GM12878 (cell line): Measurements from ENCODE around the gene RIN2. TPM values are rescaled to one million over a fixed set of nuclear protein-coding genes. Genes with fewer than 3 reads are reported as not detected.

Source experiments
- ATAC-seq: fragments of 200-7000 bp; cut with Tn5 transposase; 3 replicates; pipeline ENCODE4 v1.9.1; 2020; ENCODE audit warnings: mild to moderate bottlenecking, moderate library complexity
- BruUV-seq: library from RNA; stranded (reverse); fragments of 400-500 nt; replicated peaks from 2 replicates; lab custom pipeline; 2021; lab: Mats Ljungman, UMichigan
- CTCF ChIA-PET: fragments of 300-600 bp; sonication (Branson Sonifier 250); formaldehyde crosslinking; extraction: SDS; loops from one replicate; lab custom pipeline; 2021; ENCODE audit warnings: inconsistent platforms; lab: Yijun Ruan, JAX
- POLR2A ChIA-PET: fragments of 350-600 bp; formaldehyde crosslinking; extraction: SDS; loops from one replicate; lab custom pipeline; 2021; ENCODE audit warnings: inconsistent platforms; lab: Charles Lee
- RAD21 ChIA-PET: fragments of 300-600 bp; sonication (Branson Sonifier 250); formaldehyde crosslinking; loops from one replicate; lab custom pipeline; 2023; ENCODE audit warnings: antibody characterized with exemption; ENCODE audit not compliant: unreplicated experiment; lab: Charles Lee
- SMC1A ChIA-PET: fragments of 300-600 bp; sonication (Branson Sonifier 250); formaldehyde crosslinking; loops from one replicate; lab custom pipeline; 2023; ENCODE audit not compliant: unreplicated experiment, uncharacterized antibody; lab: Charles Lee
- DNase-seq: peaks from one replicate; pipeline ENCODE4 v3.0.0-alpha.2; 2011; ENCODE audit warnings: low read depth, low spot score
- FAIRE-seq: peaks from 3 replicates; lab custom pipeline; 2011; peaks lifted over from hg19 to GRCh38; lab: Jason Lieb, UNC
- H2AFZ ChIP-seq: 2 replicates; pipeline ENCODE4 v1.6.0; 2011; ENCODE audit warnings: low read depth, low read length, control low read depth; ENCODE audit not compliant: control insufficient read depth
- H3K27ac ChIP-seq: 2 replicates; pipeline ENCODE4 v1.5.1; 2011; ENCODE audit warnings: control low read depth; ENCODE audit not compliant: control insufficient read depth, insufficient read depth
- H3K27me3 ChIP-seq, 2 experiments: replicated peaks in 1 of 2; 2 replicates each; pipeline versions ENCODE4 v1.6.0 to v1.6.1; 2011; ENCODE audit warnings: low read length in 1 of 2; ENCODE audit not compliant: control insufficient read depth in 2 of 2, insufficient read depth in 2 of 2
- H3K36me3 ChIP-seq, 2 experiments: 2 replicates each; pipeline ENCODE4 v1.5.1; 2011; ENCODE audit warnings: low read length in 1 of 2; ENCODE audit not compliant: control insufficient read depth in 2 of 2, insufficient read depth in 2 of 2
- H3K4me1 ChIP-seq: 2 replicates; pipeline ENCODE4 v1.6.1; 2011; ENCODE audit warnings: mild to moderate bottlenecking, low read length, moderate library complexity, mixed read lengths; ENCODE audit not compliant: control insufficient read depth, insufficient read depth
- H3K4me2 ChIP-seq: 2 replicates; pipeline ENCODE4 v1.6.0; 2011; ENCODE audit warnings: control low read depth; ENCODE audit not compliant: control insufficient read depth, insufficient read depth
- H3K4me3 ChIP-seq: fragments of 200-600 bp; sonication (generic); 2 replicates; pipeline ENCODE4 v1.5.1; 2016
- H3K79me2 ChIP-seq: 2 replicates; pipeline ENCODE4 v1.6.0; 2011; ENCODE audit warnings: low read length; ENCODE audit not compliant: control insufficient read depth, insufficient read depth
- H3K9ac ChIP-seq: 2 replicates; pipeline ENCODE4 v1.8.0; 2011; ENCODE audit warnings: low read length, control low read depth, mixed read lengths; ENCODE audit not compliant: control insufficient read depth, insufficient read depth
- H3K9me3 ChIP-seq: replicated peaks from 3 replicates; pipeline ENCODE4 v1.5.1; 2011; ENCODE audit warnings: mild to moderate bottlenecking, low read length; ENCODE audit not compliant: control insufficient read depth, insufficient read depth
- H4K20me1 ChIP-seq: 2 replicates; pipeline ENCODE4 v1.6.0; 2011; ENCODE audit not compliant: control insufficient read depth, insufficient read depth
- BACH1 ChIP-seq: fragments of 450-650 bp; IDR thresholded peaks from 2 replicates; pipeline ENCODE4 v1.6.1; 2017; ENCODE audit warnings: mild to moderate bottlenecking, borderline replicate concordance
- CBX5 ChIP-seq: sonication (generic); IDR thresholded peaks from 2 replicates; pipeline ENCODE4 v1.6.1; 2016; ENCODE audit warnings: low read depth, moderate library complexity, mild to moderate bottlenecking, inconsistent platforms
- CHD2 ChIP-seq: IDR thresholded peaks from 2 replicates; pipeline ENCODE4 v1.6.1; 2011; ENCODE audit warnings: low read depth, low read length, improper control_type of control experiment, borderline replicate concordance
- CHD4 ChIP-seq: fragments of 200-600 bp; sonication (generic); IDR thresholded peaks from 2 replicates; pipeline ENCODE4 v1.6.1; 2016; ENCODE audit warnings: mild to moderate bottlenecking
- EED ChIP-seq: sonication (generic); IDR thresholded peaks from 2 replicates; pipeline ENCODE4 v1.6.1; 2016; ENCODE audit warnings: antibody characterized with exemption, low read depth
- MEF2A ChIP-seq: IDR thresholded peaks from 2 replicates; pipeline ENCODE4 v1.6.1; 2011; ENCODE audit warnings: low read depth, mild to moderate bottlenecking, low read length, moderate library complexity; ENCODE audit not compliant: insufficient read depth
- POLR2AphosphoS2 ChIP-seq: IDR thresholded peaks from 2 replicates; pipeline ENCODE4 v1.6.1; 2011; ENCODE audit warnings: low read depth, mild to moderate bottlenecking, low read length, improper control_type of control experiment, moderate library complexity
- POU2F2 ChIP-seq: IDR thresholded peaks from 3 replicates; pipeline ENCODE4 v1.6.1; 2011; ENCODE audit warnings: low read depth, mild to moderate bottlenecking, low read length, borderline replicate concordance
- RAD21 ChIP-seq: IDR thresholded peaks from 2 replicates; pipeline ENCODE4 v1.6.1; 2011; ENCODE audit warnings: mild to moderate bottlenecking, low read depth, low read length, moderate library complexity; ENCODE audit not compliant: insufficient read depth
- SP1 ChIP-seq: IDR thresholded peaks from one replicate; pipeline ENCODE4 v1.6.1; 2011; ENCODE audit warnings: low read depth, low read length
- TCF12 ChIP-seq: IDR thresholded peaks from 2 replicates; pipeline ENCODE4 v1.6.1; 2011; ENCODE audit warnings: low read depth, mild to moderate bottlenecking, low read length
- TCF7 ChIP-seq: IDR thresholded peaks from 2 replicates; pipeline ENCODE4 v1.6.1; 2014; ENCODE audit warnings: antibody characterized with exemption, borderline replicate concordance
- ZNF24 ChIP-seq: fragments of 450-650 bp; IDR thresholded peaks from 2 replicates; pipeline ENCODE4 v1.6.1; 2017; ENCODE audit warnings: antibody characterized with exemption, mild to moderate bottlenecking
- WGBS: methylation state at CpG from one replicate; pipeline ENCODE4 v1.1.6; 2016; ENCODE audit warnings: low lambda C conversion rate; ENCODE audit not compliant: insufficient replicate concordance, insufficient coverage; ENCODE audit errors: missing lambda C conversion rate; 5-methylcytosine and 5-hydroxymethylcytosine counted together
- in situ Hi-C: fragments of 300-500 bp; cut with MboI; formaldehyde crosslinking; loops from 9 replicates; pipeline ENCODE4 v1.14.3; 2018; ENCODE audit warnings: mixed read lengths
- intact Hi-C: fragments of 100-400 bp; cut with micrococcal nuclease; formaldehyde crosslinking; loops from one replicate; pipeline ENCODE4 v1.14.2; 2022; ENCODE audit not compliant: unreplicated experiment
- polyA plus RNA-seq, 11 experiments: library from polyadenylated mRNA; depleted of rRNA in 4 of 11; unstranded in 6 of 11; stranded (reverse) in 5 of 11; fragments of >200 nt; fragmentation: Nextera tagmentation in 4 of 11; fragmentation: Illumina TruSeq in 1 of 11; extraction: Ambion mirVana in 4 of 11; extraction: Trizol in 1 of 11; gene quantifications; 1 replicate in 1 of 11; 2 replicates in 10 of 11; pipeline versions ENCODE4 v1.2.1 to v1.2.3, GENCODE V29; 2011 to 2016; ENCODE audit warnings: inconsistent platforms in 2 of 11, missing spikeins in 2 of 11, low read depth in 1 of 11
- total RNA-seq, 4 experiments: library from RNA; depleted of rRNA in 3 of 4; stranded (reverse); fragments of >200 nt in 3 of 4; fragmentation: Illumina TruSeq in 1 of 4; extraction: Trizol in 1 of 4; gene quantifications; 2 replicates each; pipeline versions ENCODE4 v1.2.1 to v1.2.3, GENCODE V29; 2013 to 2021
- TF ChIP-seq, protein P1 (sequence below): fragments of 450-650 bp; IDR thresholded peaks from 2 replicates; pipeline ENCODE4 v1.6.1; 2018; ENCODE audit warnings: borderline replicate concordance, mild to moderate bottlenecking; ENCODE audit not compliant: partially characterized antibody
- TF ChIP-seq, protein P2 (sequence below): fragments of 450-650 bp; IDR thresholded peaks from 2 replicates; pipeline ENCODE4 v1.6.1; 2017; ENCODE audit warnings: mild to moderate bottlenecking, low read depth, inconsistent platforms; ENCODE audit not compliant: poor library complexity, severe bottlenecking
- TF ChIP-seq, protein P3 (sequence below): fragments of 450-650 bp; formaldehyde crosslinking; IDR thresholded peaks from 2 replicates; pipeline ENCODE4 v1.4.0; 2020; ENCODE audit warnings: mild to moderate bottlenecking, moderate library complexity

The RIN2 gene
- total and polyA plus RNA-seq, 10 of the 15 experiments (the other 5 are each of a cell fraction or from before 2014, with no cell fraction given) = 0.68 to 8.5 (median 4.5) TPM

DNA sequence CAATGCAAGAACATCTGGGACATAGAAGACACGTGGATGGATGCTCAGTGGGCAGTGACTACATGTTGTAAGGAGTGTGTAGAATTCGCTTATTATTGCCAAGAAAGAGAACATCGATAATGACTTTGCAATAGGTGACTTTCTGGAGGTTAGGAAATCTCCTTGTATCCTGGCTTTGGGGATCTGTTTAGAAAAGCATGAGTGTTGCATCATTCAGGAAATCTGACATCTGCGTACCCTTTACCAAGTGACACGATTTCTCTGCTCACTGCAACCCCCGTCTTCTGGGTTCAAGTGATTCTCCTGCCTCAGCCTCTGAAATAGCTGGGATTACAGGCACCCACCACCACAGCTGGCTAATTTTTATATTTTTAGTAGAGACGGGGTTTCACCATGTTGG is 23.2 kb downstream of the RIN2 start:
- DNase-seq (no peak), ATAC-seq (no peak), FAIRE-seq (no peak)
- ChIA-PET CTCF (interaction anchor here (1.3 to 2.0 kb wide), 4 partner anchors 19 to 88 kb away, joined by 3 to 12 read pairs (median 6); no protein-coding TSS in a partner anchor), RAD21 (interaction anchor here (0.6 to 2.7 kb wide), 6 partner anchors 17 to 92 kb away, joined by 3 to 20 read pairs (median 3); partner anchors contain the start of gene RIN2), SMC1A (interaction anchor here (0.6 to 2.8 kb wide), 12 partner anchors 21 to 224 kb away, joined by 3 to 22 read pairs (median 4); no protein-coding TSS in a partner anchor), POLR2A (interaction anchor here (0.6 to 0.7 kb wide), 3 partner anchors 14 to 232 kb away, joined by 3 to 5 read pairs (median 4); no protein-coding TSS in a partner anchor)
- Histone ChIP-seq H3K27ac (no peak overlapping the region), H4K20me1 (no peaks in the 10 kb centered on the region), H2AFZ (no peak overlapping the region), H3K4me2 (no peak overlapping the region), H3K27me3 (no peaks in the 10 kb centered on the region), H3K79me2 (no peaks in the 10 kb centered on the region), H3K4me3 (no peak overlapping the region), H3K9ac (no peak overlapping the region), H3K9me3 (no peaks in the 10 kb centered on the region; the same call in 2 of the 3 replicates), H3K4me1 (peaks cover 12% of the 10 kb centered on the region; the same call in 1 of the 2 replicates), H3K36me3 (no peaks in the 10 kb centered on the region)
- in situ Hi-C loops = loop anchor here (5.0 kb wide), 1 partner anchor 216 kb away; no protein-coding TSS in a partner anchor
- BruUV-seq = no TSS peak
- intact Hi-C loops = loop anchor here (10.0 kb wide), 1 partner anchor 104 kb away; no protein-coding TSS in a partner anchor
- 74% methylated on average over 7 of the region's 7 CpGs for WGBS
- TF ChIP-seq ZNF24 = no peak
- TF ChIP-seq CHD4 = no peak
- no peak for TF ChIP-seq RAD21
- no peak for TF ChIP-seq CBX5
- TF ChIP-seq, protein P1, sequence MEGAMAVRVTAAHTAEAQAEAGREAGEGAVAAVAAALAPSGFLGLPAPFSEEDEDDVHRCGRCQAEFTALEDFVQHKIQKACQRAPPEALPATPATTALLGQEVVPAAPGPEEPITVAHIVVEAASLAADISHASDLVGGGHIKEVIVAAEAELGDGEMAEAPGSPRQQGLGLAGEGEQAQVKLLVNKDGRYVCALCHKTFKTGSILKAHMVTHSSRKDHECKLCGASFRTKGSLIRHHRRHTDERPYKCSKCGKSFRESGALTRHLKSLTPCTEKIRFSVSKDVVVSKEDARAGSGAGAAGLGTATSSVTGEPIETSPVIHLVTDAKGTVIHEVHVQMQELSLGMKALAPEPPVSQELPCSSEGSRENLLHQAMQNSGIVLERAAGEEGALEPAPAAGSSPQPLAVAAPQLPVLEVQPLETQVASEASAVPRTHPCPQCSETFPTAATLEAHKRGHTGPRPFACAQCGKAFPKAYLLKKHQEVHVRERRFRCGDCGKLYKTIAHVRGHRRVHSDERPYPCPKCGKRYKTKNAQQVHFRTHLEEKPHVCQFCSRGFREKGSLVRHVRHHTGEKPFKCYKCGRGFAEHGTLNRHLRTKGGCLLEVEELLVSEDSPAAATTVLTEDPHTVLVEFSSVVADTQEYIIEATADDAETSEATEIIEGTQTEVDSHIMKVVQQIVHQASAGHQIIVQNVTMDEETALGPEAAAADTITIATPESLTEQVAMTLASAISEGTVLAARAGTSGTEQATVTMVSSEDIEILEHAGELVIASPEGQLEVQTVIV = no peak
- no peak for TF ChIP-seq BACH1
- no peak for TF ChIP-seq POU2F2
- TF ChIP-seq EED = no peak
- TF ChIP-seq, protein P2, sequence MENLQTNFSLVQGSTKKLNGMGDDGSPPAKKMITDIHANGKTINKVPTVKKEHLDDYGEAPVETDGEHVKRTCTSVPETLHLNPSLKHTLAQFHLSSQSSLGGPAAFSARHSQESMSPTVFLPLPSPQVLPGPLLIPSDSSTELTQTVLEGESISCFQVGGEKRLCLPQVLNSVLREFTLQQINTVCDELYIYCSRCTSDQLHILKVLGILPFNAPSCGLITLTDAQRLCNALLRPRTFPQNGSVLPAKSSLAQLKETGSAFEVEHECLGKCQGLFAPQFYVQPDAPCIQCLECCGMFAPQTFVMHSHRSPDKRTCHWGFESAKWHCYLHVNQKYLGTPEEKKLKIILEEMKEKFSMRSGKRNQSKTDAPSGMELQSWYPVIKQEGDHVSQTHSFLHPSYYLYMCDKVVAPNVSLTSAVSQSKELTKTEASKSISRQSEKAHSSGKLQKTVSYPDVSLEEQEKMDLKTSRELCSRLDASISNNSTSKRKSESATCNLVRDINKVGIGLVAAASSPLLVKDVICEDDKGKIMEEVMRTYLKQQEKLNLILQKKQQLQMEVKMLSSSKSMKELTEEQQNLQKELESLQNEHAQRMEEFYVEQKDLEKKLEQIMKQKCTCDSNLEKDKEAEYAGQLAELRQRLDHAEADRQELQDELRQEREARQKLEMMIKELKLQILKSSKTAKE = no peak
- no peak for TF ChIP-seq SP1
- TF ChIP-seq TCF7 = no peak
- TF ChIP-seq POLR2AphosphoS2 = no peak
- TF ChIP-seq TCF12 = no peak
- no peak for TF ChIP-seq CHD2
- no peak for TF ChIP-seq MEF2A
- TF ChIP-seq, protein P3, sequence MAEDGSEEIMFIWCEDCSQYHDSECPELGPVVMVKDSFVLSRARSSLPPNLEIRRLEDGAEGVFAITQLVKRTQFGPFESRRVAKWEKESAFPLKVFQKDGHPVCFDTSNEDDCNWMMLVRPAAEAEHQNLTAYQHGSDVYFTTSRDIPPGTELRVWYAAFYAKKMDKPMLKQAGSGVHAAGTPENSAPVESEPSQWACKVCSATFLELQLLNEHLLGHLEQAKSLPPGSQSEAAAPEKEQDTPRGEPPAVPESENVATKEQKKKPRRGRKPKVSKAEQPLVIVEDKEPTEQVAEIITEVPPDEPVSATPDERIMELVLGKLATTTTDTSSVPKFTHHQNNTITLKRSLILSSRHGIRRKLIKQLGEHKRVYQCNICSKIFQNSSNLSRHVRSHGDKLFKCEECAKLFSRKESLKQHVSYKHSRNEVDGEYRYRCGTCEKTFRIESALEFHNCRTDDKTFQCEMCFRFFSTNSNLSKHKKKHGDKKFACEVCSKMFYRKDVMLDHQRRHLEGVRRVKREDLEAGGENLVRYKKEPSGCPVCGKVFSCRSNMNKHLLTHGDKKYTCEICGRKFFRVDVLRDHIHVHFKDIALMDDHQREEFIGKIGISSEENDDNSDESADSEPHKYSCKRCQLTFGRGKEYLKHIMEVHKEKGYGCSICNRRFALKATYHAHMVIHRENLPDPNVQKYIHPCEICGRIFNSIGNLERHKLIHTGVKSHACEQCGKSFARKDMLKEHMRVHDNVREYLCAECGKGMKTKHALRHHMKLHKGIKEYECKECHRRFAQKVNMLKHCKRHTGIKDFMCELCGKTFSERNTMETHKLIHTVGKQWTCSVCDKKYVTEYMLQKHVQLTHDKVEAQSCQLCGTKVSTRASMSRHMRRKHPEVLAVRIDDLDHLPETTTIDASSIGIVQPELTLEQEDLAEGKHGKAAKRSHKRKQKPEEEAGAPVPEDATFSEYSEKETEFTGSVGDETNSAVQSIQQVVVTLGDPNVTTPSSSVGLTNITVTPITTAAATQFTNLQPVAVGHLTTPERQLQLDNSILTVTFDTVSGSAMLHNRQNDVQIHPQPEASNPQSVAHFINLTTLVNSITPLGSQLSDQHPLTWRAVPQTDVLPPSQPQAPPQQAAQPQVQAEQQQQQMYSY = no peak
